Measurements from ENCODE around the gene SPC24. TPM values are rescaled to one million over a fixed set of nuclear protein-coding genes. Genes with fewer than 3 reads are reported as not detected.

SPC24 gene
- total RNA-seq, 1 experiment from 2014 or later: 33.9 TPM

DNA sequence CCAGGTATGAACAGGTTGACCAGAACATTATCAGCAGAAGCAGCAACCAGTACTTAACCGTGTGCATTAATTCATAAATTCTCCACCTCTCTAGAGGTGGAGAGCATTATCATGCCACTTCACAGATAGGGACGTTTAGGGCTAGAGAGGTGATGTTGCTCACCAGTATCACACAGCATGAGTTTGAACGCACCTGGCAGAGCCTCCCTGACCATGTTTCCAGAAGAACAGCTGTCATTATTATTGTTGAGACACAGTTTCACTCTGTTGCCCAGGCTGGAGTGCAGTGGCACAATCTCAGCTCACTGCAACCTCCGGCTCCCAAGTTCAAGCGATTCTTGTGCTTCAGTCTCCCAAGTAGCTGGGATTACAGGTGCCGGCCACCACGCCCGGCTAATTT is 34.9 kb upstream of the SPC24 start:
- no peak for TF ChIP-seq EZH2 (IDR thresholded peaks at IDR 0.05)
- H3K9me3 ChIP-seq (ENCODE audit: control insufficient read depth in 1 of 2, insufficient read depth in 1 of 2, low read depth in 1 of 2, low read length in 2 of 2): no peaks in the 10 kb centered on the region
- no peaks in the 10 kb centered on the region for H4K20me1 ChIP-seq (ENCODE audit: insufficient read depth)
- H3K4me2 ChIP-seq (ENCODE audit: low read length): no peak overlapping the region
- intact Hi-C loops (cut with micrococcal nuclease): no loop called here
- RAD21 ChIA-PET (ENCODE audit: low non-redundant PET in 1 of 2, low total read pairs in 2 of 2, uncharacterized antibody in 2 of 2, unreplicated experiment in 2 of 2): no interaction called here
- peaks cover 0 to 8% of the 10 kb centered on the region in 2 experiments; a peak in 1 of 4 replicates for H3K36me3 ChIP-seq (ENCODE audit: control insufficient read depth in 1 of 2, insufficient read depth in 2 of 2, low read length in 2 of 2)
- no peaks in the 10 kb centered on the region for H3K27me3 ChIP-seq (ENCODE audit: insufficient read depth, low read length)
- peaks cover 13% of the 10 kb centered on the region in 2 experiments; a peak in 3 of 4 replicates for H3K4me1 ChIP-seq (ENCODE audit: control insufficient read depth in 1 of 2, insufficient read depth in 2 of 2, low read length in 2 of 2)
- no TSS peak for BruUV-seq (replicated peaks)
- no peak overlapping the region for H2AFZ ChIP-seq (ENCODE audit: low read depth, low read length, poor library complexity, severe bottlenecking)
- no peak for DNase-seq (ENCODE audit: low read depth, low spot score)
- 0 out of 2 replicates have a peak, but pooled peaks cover under 1% of the 10 kb centered on the region for H3K79me2 ChIP-seq (ENCODE audit: insufficient read depth, low read length)
- H3K27ac ChIP-seq (ENCODE audit: low read depth, low read length): no peak overlapping the region
- POLR2A ChIA-PET: no interaction called here
- H3K4me3 ChIP-seq (replicated peaks in 1 of 2; ENCODE audit: low read depth in 1 of 2, low read length in 2 of 2): no peak overlapping the region
- H3K9ac ChIP-seq (ENCODE audit: low read length): no peak overlapping the region
- ATAC-seq: no peak
- CTCF ChIA-PET: no interaction called here
- no peaks in the 10 kb centered on the region for H3K9me2 ChIP-seq (ENCODE audit: insufficient read depth)

DNA sequence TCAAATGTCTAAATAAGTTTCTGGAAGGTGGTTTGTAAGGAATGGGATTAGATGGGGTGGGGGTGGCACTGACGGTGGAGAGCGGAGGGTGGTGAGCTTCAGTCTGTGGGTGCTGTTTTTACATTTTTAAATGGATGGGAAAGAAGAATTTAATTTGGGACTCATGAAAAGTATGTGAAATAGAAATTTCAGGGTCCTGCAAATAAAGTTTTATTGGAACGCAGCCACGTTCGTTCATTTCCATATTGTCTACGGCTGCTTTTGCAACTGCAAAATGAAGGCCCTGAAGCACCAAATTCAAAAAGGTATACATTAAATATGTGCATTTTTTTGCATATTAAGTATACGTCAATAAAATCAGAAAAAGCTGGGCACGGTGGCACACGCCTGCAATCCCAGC is 31.9 kb upstream of the SPC24 start:
- Histone ChIP-seq H3K9ac (ENCODE audit: low read length) (no peak overlapping the region), H3K9me3 (ENCODE audit: control insufficient read depth in 1 of 2, insufficient read depth in 1 of 2, low read depth in 1 of 2, low read length in 2 of 2) (no peaks in the 10 kb centered on the region), H3K4me3 (replicated peaks in 1 of 2; ENCODE audit: low read depth in 1 of 2, low read length in 2 of 2) (no peak overlapping the region), H3K9me2 (ENCODE audit: insufficient read depth) (no peaks in the 10 kb centered on the region), H3K36me3 (ENCODE audit: control insufficient read depth in 1 of 2, insufficient read depth in 2 of 2, low read length in 2 of 2) (peaks cover 0 to 8% of the 10 kb centered on the region in 2 experiments; a peak in 1 of 4 replicates), H3K79me2 (ENCODE audit: insufficient read depth, low read length) (no peaks in the 10 kb centered on the region), H3K4me1 (ENCODE audit: control insufficient read depth in 1 of 2, insufficient read depth in 2 of 2, low read length in 2 of 2) (peaks cover 13% of the 10 kb centered on the region in 2 experiments; a peak in 3 of 4 replicates), H3K4me2 (ENCODE audit: low read length) (no peak overlapping the region), H3K27ac (ENCODE audit: low read depth, low read length) (no peak overlapping the region), H4K20me1 (ENCODE audit: insufficient read depth) (no peaks in the 10 kb centered on the region), H3K27me3 (ENCODE audit: insufficient read depth, low read length) (no peaks in the 10 kb centered on the region), H2AFZ (ENCODE audit: low read depth, low read length, poor library complexity, severe bottlenecking) (no peak overlapping the region)
- no peak for DNase-seq (ENCODE audit: low read depth, low spot score)
- intact Hi-C loops (cut with micrococcal nuclease): no loop called here
- no TSS peak for BruUV-seq (replicated peaks)
- TF ChIP-seq, protein P1, sequence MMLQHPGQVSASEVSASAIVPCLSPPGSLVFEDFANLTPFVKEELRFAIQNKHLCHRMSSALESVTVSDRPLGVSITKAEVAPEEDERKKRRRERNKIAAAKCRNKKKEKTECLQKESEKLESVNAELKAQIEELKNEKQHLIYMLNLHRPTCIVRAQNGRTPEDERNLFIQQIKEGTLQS (IDR thresholded peaks at IDR 0.05): no peak
- TF ChIP-seq SIN3A (IDR thresholded peaks at IDR 0.05; ENCODE audit: low read depth): no peak
- no peak for TF ChIP-seq MAX (IDR thresholded peaks at IDR 0.05)
- no peak for TF ChIP-seq EGR1 (IDR thresholded peaks at IDR 0.05; ENCODE audit: low read depth)
- TF ChIP-seq POLR2AphosphoS5 (IDR thresholded peaks at IDR 0.05; ENCODE audit: low read depth, low read length): no peak
- TF ChIP-seq, protein P2, sequence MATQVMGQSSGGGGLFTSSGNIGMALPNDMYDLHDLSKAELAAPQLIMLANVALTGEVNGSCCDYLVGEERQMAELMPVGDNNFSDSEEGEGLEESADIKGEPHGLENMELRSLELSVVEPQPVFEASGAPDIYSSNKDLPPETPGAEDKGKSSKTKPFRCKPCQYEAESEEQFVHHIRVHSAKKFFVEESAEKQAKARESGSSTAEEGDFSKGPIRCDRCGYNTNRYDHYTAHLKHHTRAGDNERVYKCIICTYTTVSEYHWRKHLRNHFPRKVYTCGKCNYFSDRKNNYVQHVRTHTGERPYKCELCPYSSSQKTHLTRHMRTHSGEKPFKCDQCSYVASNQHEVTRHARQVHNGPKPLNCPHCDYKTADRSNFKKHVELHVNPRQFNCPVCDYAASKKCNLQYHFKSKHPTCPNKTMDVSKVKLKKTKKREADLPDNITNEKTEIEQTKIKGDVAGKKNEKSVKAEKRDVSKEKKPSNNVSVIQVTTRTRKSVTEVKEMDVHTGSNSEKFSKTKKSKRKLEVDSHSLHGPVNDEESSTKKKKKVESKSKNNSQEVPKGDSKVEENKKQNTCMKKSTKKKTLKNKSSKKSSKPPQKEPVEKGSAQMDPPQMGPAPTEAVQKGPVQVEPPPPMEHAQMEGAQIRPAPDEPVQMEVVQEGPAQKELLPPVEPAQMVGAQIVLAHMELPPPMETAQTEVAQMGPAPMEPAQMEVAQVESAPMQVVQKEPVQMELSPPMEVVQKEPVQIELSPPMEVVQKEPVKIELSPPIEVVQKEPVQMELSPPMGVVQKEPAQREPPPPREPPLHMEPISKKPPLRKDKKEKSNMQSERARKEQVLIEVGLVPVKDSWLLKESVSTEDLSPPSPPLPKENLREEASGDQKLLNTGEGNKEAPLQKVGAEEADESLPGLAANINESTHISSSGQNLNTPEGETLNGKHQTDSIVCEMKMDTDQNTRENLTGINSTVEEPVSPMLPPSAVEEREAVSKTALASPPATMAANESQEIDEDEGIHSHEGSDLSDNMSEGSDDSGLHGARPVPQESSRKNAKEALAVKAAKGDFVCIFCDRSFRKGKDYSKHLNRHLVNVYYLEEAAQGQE (IDR thresholded peaks at IDR 0.05; ENCODE audit: low read depth): no peak
- no peak for TF ChIP-seq RAD21 (IDR thresholded peaks at IDR 0.05; ENCODE audit: low read depth)
- no peak for TF ChIP-seq EZH2 (IDR thresholded peaks at IDR 0.05)
- no peak for TF ChIP-seq ZFX (IDR thresholded peaks at IDR 0.05)
- no peak for TF ChIP-seq SRF (IDR thresholded peaks at IDR 0.05; ENCODE audit: low read depth)
- TF ChIP-seq ZNF274 (IDR thresholded peaks at IDR 0.05; ENCODE audit: low read depth, low read length): no peak
- no peak for TF ChIP-seq JUND (IDR thresholded peaks at IDR 0.05)
- TF ChIP-seq FOSL1 (IDR thresholded peaks at IDR 0.05; ENCODE audit: low read depth): no peak
- TF ChIP-seq ELF1 (IDR thresholded peaks at IDR 0.05; ENCODE audit: borderline replicate concordance, low read depth): no peak
- TF ChIP-seq TCF7L2 (IDR thresholded peaks at IDR 0.05; ENCODE audit: borderline replicate concordance, extremely low read depth, insufficient read depth, insufficient read length): no peak
- TF ChIP-seq, protein P3, sequence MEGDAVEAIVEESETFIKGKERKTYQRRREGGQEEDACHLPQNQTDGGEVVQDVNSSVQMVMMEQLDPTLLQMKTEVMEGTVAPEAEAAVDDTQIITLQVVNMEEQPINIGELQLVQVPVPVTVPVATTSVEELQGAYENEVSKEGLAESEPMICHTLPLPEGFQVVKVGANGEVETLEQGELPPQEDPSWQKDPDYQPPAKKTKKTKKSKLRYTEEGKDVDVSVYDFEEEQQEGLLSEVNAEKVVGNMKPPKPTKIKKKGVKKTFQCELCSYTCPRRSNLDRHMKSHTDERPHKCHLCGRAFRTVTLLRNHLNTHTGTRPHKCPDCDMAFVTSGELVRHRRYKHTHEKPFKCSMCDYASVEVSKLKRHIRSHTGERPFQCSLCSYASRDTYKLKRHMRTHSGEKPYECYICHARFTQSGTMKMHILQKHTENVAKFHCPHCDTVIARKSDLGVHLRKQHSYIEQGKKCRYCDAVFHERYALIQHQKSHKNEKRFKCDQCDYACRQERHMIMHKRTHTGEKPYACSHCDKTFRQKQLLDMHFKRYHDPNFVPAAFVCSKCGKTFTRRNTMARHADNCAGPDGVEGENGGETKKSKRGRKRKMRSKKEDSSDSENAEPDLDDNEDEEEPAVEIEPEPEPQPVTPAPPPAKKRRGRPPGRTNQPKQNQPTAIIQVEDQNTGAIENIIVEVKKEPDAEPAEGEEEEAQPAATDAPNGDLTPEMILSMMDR (IDR thresholded peaks at IDR 0.05 in 2 of 3, conservative IDR thresholded peaks at IDR 0.05 in 1 of 3; ENCODE audit: borderline replicate concordance in 1 of 3, insufficient read depth in 1 of 3, low read depth in 2 of 3, low read length in 2 of 3): no peak
- ChIA-PET RAD21 (ENCODE audit: low non-redundant PET in 1 of 2, low total read pairs in 2 of 2, uncharacterized antibody in 2 of 2, unreplicated experiment in 2 of 2) (no interaction called here), CTCF (no interaction called here), POLR2A (no interaction called here)
- no peak for ATAC-seq

Data from HCT116 (cell line).